GM18520 (cell line): ENCODE data around the gene DMRTB1.

Source experiments
- ATAC-seq: cut with Tn5 transposase; IDR thresholded peaks from one replicate; pipeline ENCODE4 v1.9.1; 2021; ENCODE audit not compliant: unreplicated experiment

Gene DMRTB1

DNA sequence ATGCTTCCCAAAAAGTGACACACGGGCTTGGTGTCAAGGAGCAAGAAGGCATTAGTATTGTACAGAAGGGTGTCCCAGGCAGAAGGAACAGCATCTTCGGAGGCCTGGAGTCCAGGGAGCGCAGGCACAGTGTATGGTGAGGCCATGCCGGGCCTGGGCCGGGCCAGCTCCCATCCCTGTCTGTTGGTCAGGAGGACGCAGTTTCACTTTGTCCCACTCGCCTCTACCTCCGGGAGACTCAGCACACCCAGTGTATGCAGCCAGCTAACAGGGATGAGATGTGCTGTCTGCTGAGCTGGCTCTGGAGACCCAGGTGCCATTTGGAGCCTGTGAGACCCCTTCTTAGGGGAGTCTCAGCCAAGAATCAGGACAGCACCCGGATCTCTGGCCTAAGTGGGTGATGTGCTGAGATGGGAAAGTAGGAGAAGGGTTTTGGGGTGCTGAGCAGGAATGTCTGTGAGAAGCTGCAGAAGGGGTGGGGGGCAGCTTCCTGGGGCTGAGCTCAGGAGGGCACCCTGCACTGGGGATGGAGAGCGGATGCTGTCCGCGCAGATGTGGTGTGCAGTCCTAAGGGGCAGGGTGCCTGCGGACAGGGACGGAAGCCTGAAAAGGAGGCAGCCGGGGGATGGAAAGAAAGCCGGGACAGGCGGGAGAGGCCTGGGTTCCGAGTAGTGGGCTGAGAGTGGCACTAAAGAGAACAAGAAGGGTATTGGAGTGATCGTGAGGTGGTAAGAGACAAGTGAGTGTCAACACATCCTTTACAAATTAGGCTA is 25.7 kb downstream of the DMRTB1 start:
- no peak for ATAC-seq

DNA sequence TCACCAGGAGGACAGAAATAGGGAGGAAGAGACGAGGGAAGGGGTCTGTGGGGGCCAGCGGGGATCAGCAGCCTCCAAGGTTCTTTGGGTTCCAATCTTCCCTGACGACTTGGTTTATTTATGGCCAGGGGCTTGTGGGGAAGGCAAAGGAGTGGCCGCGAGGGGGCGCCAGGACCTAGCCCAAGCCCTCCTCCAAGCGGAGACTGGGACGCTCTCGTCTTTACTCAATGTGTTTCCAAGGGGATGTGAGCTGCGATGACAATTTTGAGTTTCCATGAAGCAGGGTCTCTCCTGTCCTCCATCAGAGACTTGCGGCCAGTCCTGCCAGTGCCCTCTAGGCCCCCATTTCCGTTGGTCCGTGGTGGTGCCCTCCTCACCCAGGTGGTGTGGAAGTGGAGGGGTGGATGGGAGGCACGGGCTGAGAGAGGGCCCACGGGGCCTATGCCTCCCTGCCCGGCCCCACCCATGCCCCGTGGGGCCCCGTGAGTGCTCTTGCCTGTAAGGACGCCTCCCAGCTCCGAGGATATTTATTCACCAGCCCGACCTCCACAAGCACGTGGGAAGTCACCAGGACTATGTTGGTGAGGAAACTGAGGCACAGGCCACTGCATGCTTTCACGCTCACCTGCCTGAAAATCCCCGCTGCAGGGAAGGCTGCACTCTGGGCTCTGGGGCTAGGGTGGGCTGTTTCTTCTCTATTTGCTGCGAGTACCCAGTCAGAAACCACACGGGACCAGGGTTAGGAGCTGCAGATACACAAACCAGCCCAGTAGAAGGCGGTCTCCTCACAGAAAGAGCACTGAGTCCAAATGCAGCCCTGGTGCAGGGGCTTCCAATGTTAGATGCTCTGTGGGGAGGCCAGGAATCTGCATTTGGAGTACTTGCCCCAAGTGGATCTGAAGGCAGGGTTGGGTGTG is 26.5 kb downstream of the DMRTB1 start:
- ATAC-seq: no peak

DNA sequence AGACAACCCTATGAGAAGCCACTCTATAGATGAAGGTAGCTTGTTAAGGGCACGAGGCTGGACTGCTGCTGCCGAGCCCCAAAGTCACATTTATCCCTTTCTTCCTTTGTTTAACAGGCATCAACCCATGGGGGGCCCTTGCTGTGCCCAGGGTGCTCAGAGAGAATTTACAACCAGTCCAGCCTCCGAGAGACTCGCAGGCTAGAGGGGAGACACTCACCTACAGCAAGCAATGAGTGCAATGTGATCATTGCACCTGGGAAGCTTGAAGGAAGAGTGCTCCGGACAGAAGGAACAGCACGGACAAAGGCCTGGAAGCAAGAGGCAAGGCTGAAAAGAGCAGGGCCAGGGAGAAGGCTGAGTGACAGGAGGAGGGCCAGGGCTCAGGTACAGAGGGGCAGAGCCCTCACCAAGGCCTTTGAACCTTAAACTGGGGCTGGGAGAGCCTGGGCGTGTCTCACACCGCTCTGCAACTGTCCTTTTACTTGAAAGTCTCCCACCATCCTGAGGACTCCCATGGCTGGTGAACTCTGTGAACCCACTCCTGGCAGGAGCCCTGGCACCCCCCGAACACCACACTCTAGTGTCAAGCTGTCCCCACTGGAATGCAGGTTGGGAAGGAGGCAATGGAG is 27.3 kb downstream of the DMRTB1 start:
- no peak for ATAC-seq

- ATAC-seq: no peak
These were observed 31.2 kb downstream of the DMRTB1 start for GRCh38 chr1:53490351-53490750.

DNA sequence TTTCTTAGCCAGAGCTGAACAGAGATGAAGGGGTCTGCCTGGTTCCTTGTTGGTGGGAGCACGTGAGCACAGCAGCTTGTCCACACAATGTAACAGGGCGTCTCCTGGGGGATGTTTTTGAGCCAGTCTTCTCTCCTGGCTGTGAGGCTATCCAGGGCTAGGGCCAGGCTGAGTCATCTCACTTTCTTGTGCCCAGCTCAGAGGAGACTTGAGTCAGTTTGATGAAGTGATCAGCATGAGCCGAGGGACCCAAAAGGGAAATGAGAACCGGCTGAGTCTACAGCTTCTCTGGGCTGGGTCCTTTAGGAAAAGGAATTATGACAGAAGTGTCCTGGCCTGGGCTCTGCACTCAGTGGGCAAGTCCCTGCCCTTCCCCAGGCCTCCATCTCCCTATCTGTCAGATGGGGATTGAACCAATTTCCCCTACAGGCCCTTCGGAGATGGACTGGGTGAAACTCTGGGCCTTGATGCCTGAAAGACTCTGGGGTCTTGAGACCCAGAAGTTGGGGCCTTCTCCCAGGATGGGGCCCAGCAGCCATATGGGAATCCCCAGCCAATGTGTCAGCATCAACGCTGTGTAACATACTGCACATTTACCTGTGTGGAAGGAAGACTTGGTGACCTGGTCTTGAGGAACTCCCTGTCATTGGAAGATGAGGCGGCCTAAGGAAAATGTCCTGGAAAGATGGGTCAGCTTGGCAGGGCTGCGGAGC is 36.6 kb downstream of the DMRTB1 start:
- no peak for ATAC-seq

GRCh38 chr1:53498555-53499131 is 39.4 kb downstream of the DMRTB1 start:
- ATAC-seq: no peak

GRCh38 chr1:53499257-53500203 is 40.3 kb downstream of the DMRTB1 start:
- no peak for ATAC-seq

DNA sequence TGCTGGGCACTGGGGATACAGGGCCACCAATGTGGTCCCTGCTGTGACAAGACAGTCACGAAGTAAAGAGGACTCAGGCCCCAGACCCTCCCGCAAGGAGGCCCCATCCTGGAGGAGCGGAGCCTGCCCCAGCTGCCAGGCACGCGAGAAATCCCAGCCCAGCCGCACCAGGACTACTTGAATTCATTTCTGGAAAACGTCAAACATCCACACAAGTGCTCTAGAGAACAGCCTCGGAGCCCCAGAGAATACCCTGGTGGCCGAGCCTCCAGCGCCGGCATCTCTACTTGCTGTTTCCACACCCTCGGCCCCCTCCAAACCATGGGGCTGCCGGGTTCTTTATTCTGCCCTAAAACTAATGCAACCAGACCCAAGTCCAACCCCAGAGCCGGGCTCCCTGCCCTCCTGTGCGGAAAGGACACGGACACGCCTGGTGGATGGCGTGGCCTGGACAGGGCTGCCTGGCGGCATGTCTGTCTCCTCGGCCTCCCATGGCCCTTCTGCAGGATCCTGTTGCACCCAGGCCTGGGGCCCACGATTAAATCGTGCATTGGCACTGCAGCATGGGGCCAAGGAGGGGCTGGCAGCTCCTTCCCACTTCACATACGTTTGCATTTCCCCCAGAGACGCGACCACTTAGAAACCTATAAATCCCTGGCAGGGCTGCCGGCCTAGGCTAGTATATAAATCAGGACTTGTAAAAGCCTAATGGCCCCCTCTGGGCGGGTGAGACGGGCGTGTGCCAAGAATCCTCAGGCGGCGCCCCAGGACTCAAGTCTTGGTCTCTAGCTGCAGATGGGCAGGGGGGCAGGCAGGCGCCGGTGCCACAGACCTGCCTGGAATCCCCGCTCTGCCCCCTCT is 41.2 kb downstream of the DMRTB1 start:
- ATAC-seq: no peak

GRCh38 chr1:53501065-53502005 is 42.1 kb downstream of the DMRTB1 start:
- ATAC-seq: no peak

DNA sequence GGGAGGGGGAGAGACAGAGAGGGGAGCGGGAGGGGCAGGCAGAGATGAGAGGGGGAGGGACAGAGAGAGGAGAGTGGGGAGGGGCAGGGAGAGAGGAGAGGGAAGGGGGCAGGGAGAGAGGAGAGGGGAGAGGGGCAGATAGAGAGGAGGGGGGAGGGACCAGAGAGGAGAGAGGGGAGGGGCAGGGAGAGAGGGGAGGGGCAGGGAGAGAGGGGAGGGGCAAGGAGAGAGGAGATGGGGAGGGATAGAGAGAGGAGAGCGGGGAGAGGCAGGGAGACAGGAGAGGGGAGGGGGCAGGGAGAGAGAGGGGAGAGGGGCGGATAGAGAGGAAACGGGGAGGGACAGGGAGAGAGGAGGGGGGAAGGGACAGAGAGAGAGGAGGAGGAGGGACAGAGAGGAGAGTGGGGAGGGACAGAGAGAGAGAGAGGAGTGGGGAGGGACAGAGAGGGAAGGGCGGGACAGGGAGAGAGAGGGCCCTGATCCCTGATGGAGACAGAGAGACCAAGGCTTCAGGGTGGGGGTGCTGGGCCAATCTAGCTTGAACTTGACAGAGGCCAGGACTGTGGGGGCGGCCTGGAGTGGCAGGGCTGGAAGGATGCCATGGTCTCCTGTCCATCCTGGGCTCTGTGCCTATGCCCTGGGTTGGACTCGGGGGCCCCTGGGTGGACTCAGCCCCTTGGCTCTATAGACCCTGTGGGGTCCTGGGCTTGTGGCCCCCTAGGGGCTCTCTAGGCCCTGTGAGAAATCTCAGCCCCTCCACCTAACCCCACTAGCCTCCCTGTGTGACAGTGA is 43.6 kb downstream of the DMRTB1 start:
- no peak for ATAC-seq

- ATAC-seq: no peak
These were observed 44.4 kb downstream of the DMRTB1 start for GRCh38 chr1:53503433-53504217.

DNA sequence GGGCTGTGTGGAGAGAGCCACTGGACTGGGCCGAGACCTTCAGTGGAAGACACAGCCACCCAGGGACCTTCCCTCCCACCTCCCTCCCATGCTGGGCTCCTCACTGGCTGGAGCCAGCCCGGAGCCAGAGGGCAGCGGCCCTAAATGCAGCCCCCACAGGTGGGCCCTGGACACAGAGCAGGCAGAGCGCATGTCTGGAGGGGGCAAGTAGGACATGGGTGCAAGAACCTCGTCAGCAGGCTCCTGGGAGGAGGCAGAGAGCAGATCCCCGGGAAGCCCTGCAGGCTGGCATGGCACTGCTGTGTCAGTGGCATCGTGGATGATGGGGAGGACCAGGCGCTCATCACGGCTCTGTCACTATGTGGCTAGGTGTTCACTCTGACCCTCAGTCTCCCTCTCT is 45.7 kb downstream of the DMRTB1 start:
- no peak for ATAC-seq

DNA sequence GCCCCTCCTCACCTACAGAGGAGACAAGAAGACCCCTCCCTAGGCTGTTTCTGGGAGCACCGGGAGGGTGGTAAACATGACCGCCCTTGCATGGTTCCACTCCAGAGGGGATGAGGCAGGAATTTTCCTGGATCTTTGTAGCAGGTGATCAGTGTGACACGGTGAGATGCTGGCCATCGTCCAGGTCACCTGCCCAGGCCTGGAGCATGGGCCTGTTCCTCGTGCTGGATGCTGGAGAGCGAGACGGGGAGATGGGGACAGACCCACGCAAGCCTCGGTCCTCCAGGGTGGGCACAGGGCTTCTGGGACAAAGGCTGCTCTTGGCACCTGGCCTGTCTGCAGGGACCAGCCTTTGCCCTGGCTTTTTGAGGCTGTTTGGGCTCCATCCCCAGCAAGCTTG is 46.2 kb downstream of the DMRTB1 start:
- no peak for ATAC-seq

DNA sequence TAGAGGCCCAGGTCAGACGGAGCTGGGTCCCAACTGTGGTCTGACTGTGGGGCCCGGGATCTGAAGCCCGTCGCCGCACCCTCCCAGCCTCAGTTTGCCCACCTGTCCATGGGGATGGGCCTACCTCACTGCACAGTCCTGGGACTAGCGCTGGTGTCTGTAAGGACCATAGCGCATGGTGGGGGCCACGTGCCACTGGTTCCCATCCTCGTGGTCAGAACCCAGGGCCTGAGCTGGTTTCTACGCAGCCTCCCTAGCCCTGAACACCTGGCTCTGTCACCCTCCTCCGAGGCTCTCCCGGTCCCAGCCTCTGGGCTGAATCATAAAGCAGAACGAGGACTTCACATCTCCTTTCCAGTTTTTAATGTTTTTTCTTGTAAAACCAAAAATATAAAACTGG is 46.7 kb downstream of the DMRTB1 start:
- no peak for ATAC-seq

DNA sequence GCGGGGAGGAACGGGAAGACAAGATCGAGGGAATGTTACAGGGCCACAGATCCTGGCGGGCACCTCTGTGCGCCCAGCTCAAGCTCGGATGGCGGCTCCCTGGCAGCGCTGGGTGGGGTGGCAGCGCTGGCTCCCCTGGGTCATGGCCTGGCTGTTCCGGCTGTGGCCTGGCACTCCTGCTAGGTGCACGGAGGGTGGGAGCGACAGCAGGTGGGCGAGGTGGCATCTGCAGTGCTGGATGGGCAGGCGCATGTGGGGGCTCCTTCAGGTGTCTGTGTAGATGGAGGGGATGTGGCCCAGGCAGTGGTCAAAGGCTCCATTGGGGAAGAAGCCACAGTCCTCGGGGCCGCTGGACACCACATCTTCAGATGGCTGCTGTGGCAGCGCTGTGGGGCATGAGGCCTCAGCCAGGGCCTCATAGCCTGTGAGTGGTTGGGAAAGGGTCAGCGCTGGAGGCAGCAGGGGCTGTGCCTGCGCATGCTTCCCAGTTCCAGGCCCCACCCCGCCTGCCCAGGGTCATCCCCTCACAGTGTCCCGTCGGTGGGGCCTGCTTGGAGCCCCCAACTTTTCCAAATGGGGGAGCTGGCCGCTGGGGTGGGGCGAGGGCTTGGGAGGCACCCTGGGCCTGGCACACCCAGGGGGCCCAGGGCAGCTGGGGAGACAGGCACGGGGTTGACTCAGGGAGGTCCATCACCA is 47.3 kb downstream of the DMRTB1 start:
- ATAC-seq: no peak
